Measurements from ENCODE around the gene TMEM217. TPM values are rescaled to one million over a fixed set of nuclear protein-coding genes. Genes with fewer than 3 reads are reported as not detected.

Gene TMEM217
- total and polyA plus RNA-seq, 2 of the 4 experiments (the other 2 are of a cell fraction) = 1.4 to 3.5 TPM

DNA sequence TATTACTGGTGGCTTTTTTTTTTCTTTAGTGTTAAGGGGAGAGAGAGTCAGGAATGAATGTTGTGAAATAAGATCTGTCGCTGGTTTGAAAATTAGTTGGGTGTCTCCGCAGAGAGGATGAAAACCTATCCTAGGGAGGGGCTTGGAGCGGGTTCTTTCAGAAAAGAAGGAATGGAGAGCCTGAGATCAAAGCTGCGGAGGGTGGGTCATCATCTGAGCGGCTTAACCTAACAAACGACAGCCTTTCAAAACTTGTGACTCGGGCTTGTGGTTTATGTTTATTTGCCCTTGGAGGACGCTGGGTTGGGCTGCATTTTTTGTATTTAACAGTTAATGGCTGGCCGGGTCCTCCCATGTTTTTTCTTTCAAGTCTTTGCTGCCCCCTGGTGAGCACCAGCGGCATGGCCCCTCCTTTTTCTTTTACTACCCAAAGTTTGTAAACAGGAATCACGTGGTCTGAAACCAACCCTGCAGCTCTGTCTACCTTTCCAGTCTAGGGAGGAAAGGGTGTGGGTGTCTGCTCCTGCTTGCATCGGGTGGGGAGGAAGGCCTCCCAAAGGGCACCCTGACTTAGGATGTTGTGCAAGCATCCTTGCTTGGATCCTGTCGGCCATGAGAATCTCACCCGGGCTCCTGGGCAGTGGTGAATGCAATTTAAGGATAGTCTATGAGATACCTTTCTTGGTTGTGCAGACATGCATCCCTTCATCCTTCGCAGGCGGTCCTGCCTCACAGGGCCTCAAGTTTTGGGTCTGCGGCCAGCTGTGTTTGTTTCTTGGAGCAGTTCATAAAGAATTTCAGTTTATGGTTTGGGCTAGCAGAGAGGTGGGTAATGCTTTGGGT lies 85.8 kb downstream of the TMEM217 start (continued):
- TF ChIP-seq ELK1 (IDR thresholded peaks at IDR 0.05; ENCODE audit: borderline replicate concordance, low read depth, low read length) = no peak

Measured in IMR-90 (cell line).